ENCODE results near the gene KDM6B. TPM values are rescaled to one million over a fixed set of nuclear protein-coding genes. Genes with fewer than 3 reads are reported as not detected.

Gene KDM6B
- total and polyA plus RNA-seq, 5 donors: 18.6 to 28.1 (median 27.0) TPM

DNA sequence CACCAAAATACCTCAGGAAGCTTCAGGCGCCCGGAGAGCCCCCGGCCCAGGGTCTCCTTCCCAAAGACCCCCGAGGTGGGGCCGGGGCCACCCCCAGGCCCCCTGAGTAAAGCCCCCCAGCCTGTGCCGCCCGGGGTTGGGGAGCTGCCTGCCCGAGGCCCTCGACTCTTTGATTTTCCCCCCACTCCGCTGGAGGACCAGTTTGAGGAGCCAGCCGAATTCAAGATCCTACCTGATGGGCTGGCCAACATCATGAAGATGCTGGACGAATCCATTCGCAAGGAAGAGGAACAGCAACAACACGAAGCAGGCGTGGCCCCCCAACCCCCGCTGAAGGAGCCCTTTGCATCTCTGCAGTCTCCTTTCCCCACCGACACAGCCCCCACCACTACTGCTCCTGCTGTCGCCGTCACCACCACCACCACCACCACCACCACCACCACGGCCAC lies 14.1 kb downstream of the KDM6B start:
- Histone ChIP-seq H3K27ac (ENCODE audit: low read length) (no peak overlapping the region), H3K4me1 (ENCODE audit: control insufficient read depth, insufficient read depth, low read length) (no peaks in the 10 kb centered on the region), H3K9me3 (ENCODE audit: control insufficient read depth, low read length) (no peaks in the 10 kb centered on the region)

DNA sequence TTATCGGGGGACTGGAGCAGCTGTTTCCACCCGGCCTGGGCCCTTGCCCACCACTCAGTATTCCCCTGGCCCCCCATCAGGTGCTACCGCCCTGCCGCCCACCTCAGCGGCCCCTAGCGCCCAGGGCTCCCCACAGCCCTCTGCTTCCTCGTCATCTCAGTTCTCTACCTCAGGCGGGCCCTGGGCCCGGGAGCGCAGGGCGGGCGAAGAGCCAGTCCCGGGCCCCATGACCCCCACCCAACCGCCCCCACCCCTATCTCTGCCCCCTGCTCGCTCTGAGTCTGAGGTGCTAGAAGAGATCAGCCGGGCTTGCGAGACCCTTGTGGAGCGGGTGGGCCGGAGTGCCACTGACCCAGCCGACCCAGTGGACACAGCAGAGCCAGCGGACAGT lies 14.7 kb downstream of the KDM6B start:
- H3K9me3 ChIP-seq (ENCODE audit: control insufficient read depth, low read length): no peaks in the 10 kb centered on the region
- no peaks in the 10 kb centered on the region for H3K4me1 ChIP-seq (ENCODE audit: control insufficient read depth, insufficient read depth, low read length)
- DNase-seq (peak in 2 of 3 donors; percentile 37 to 52), ATAC-seq (no peak)
- 88% methylated on average over 21 of the region's 21 CpGs for WGBS
- no peaks in the 10 kb centered on the region for H3K27me3 ChIP-seq (ENCODE audit: control insufficient read depth, insufficient read depth)
- intact Hi-C loops (cut with DNase I): loop anchor here in 1 of 4 donors (10.0 kb wide), 1 partner anchor 296 kb away; no protein-coding TSS in a partner anchor
- no peak overlapping the region for H3K4me3 ChIP-seq (ENCODE audit: low read length)
- H3K27ac ChIP-seq (ENCODE audit: low read length): no peak overlapping the region

More for the DNA sequence above, 14.1 kb downstream of the KDM6B start:
- no peak overlapping the region for H3K4me3 ChIP-seq (ENCODE audit: low read length)
- intact Hi-C loops (cut with DNase I): loop anchor here in 1 of 4 donors (10.0 kb wide), 1 partner anchor 297 kb away; no protein-coding TSS in a partner anchor
- 83% methylated on average over 20 of the region's 20 CpGs for WGBS
- no peaks in the 10 kb centered on the region for H3K27me3 ChIP-seq (ENCODE audit: control insufficient read depth, insufficient read depth)
- DNase-seq (peak in 2 of 3 donors; percentile 27 to 58), ATAC-seq (no peak)

GRCh38 chr17:7849130-7849750 lies 15.2 kb downstream of the KDM6B start:
- H3K27ac ChIP-seq (ENCODE audit: low read length): no peak overlapping the region
- no peak overlapping the region for H3K4me3 ChIP-seq (ENCODE audit: low read length)
- WGBS: 85% methylated on average over 35 of the region's 35 CpGs
- no peaks in the 10 kb centered on the region for H3K4me1 ChIP-seq (ENCODE audit: control insufficient read depth, insufficient read depth, low read length)
- no peak for ATAC-seq
- intact Hi-C loops (cut with DNase I): loop anchor here in 1 of 4 donors (10.0 kb wide), 1 partner anchor 296 kb away; no protein-coding TSS in a partner anchor
- peak in 2 of 3 donors; percentile 57 to 58 for DNase-seq
- H3K27me3 ChIP-seq (ENCODE audit: control insufficient read depth, insufficient read depth): no peaks in the 10 kb centered on the region
- H3K9me3 ChIP-seq (ENCODE audit: control insufficient read depth, low read length): no peaks in the 10 kb centered on the region

DNA sequence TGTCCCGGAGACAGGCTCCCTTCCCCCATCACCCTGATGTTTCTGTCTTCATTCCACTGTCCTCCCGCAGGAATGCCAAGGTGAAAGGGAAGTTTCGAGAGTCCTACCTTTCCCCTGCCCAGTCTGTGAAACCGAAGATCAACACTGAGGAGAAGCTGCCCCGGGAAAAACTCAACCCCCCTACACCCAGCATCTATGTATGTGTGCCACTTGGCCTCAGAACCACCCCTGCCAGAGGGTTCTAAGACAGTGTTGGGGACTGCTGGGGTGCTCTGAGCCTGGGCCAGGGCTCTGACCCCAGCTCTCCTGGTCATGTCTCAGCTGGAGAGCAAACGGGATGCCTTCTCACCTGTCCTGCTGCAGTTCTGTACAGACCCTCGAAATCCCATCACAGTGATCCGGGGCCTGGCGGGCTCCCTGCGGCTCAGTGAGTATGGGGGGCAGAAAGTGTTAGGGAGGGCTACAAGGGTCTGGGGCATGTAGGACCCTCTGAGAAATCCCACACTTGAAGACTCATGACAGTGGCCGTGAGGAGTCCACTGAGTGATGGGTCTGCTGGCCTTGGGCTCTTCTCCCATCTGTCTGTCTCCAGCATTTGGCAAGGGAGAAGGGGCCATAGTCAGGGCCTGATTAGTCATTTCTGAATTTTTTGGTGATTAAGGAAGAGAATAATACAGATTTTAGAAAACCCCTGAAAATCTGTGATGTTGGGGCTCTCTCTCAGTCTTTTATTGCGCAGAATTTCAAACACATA lies 15.9 kb downstream of the KDM6B start:
- no peak overlapping the region for H3K27ac ChIP-seq (ENCODE audit: low read length)
- no peaks in the 10 kb centered on the region for H3K4me1 ChIP-seq (ENCODE audit: control insufficient read depth, insufficient read depth, low read length)
- ATAC-seq (no peak), DNase-seq (peak in 1 of 3 donors; percentile 58)
- no peak overlapping the region for H3K4me3 ChIP-seq (ENCODE audit: low read length)
- intact Hi-C loops (cut with DNase I): loop anchor here in 1 of 4 donors (10.0 kb wide), 2 partner anchors 105 to 295 kb away; no protein-coding TSS in a partner anchor
- H3K9me3 ChIP-seq (ENCODE audit: control insufficient read depth, low read length): no peaks in the 10 kb centered on the region
- H3K27me3 ChIP-seq (ENCODE audit: control insufficient read depth, insufficient read depth): no peaks in the 10 kb centered on the region
- 87% methylated on average over 12 of the region's 12 CpGs for WGBS

- Histone ChIP-seq H3K27me3 (ENCODE audit: control insufficient read depth, insufficient read depth) (no peaks in the 10 kb centered on the region), H3K4me3 (ENCODE audit: low read length) (no peak overlapping the region), H3K4me1 (ENCODE audit: control insufficient read depth, insufficient read depth, low read length) (no peaks in the 10 kb centered on the region), H3K27ac (ENCODE audit: low read length) (no peak overlapping the region), H3K9me3 (ENCODE audit: control insufficient read depth, low read length) (no peaks in the 10 kb centered on the region)
- DNase-seq: peak; percentile 23 to 51 (median 50)
- WGBS: 90% methylated on average over 17 of the region's 17 CpGs
- intact Hi-C loops (cut with DNase I): loop anchor here in 1 of 4 donors (10.0 kb wide), 1 partner anchor 106 kb away; no protein-coding TSS in a partner anchor
- ATAC-seq: no peak
These were observed 16.9 kb downstream of the KDM6B start for GRCh38 chr17:7850701-7851437.

DNA sequence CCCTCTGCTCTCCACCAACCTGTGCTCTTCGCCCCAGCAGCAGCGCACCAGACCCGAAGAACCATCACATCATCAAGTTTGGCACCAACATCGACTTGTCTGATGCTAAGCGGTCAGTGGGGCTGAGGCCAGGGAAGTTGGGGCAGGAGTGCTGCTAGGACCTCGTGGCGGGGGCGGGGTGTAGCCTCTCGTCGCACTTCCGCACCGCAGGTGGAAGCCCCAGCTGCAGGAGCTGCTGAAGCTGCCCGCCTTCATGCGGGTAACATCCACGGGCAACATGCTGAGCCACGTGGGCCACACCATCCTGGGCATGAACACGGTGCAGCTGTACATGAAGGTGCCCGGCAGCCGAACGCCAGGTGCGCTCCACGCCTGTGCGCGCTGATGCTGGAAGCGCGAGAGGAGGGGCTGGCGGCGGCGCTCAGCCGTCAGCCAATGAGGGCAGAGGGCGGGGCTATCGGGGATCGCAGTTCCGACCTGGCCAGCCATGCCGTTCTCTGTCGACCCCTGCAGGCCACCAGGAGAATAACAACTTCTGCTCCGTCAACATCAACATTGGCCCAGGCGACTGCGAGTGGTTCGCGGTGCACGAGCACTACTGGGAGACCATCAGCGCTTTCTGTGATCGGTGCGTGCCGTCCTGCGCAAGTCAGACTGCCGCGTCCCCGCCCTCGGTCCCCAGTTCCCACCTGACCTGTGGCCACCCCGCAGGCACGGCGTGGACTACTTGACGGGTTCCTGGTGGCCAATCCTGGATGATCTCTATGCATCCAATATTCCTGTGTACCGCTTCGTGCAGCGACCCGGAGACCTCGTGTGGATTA lies 17.6 kb downstream of the KDM6B start:
- Histone ChIP-seq H3K9me3 (ENCODE audit: control insufficient read depth, low read length) (no peaks in the 10 kb centered on the region), H3K27me3 (ENCODE audit: control insufficient read depth, insufficient read depth) (no peaks in the 10 kb centered on the region), H3K4me3 (ENCODE audit: low read length) (no peak overlapping the region), H3K27ac (ENCODE audit: low read length) (no peak overlapping the region), H3K4me1 (ENCODE audit: control insufficient read depth, insufficient read depth, low read length) (peaks cover 6% of the 10 kb centered on the region)
- ATAC-seq (peak; percentile 65 to 67), DNase-seq (peak; percentile 92 to 96 (median 95))
- WGBS: 20% methylated on average over 60 of the region's 60 CpGs
- intact Hi-C loops (cut with DNase I): loop anchor here in 2 of 4 donors (2.0 to 10.0 kb wide), 2 partner anchors 29 to 107 kb away; no protein-coding TSS in a partner anchor

GRCh38 chr17:7852262-7852670 lies 18.2 kb downstream of the KDM6B start:
- Histone ChIP-seq H3K4me1 (ENCODE audit: control insufficient read depth, insufficient read depth, low read length) (peaks cover 6% of the 10 kb centered on the region), H3K4me3 (ENCODE audit: low read length) (no peak overlapping the region), H3K27me3 (ENCODE audit: control insufficient read depth, insufficient read depth) (no peaks in the 10 kb centered on the region), H3K27ac (ENCODE audit: low read length) (no peak overlapping the region), H3K9me3 (ENCODE audit: control insufficient read depth, low read length) (no peaks in the 10 kb centered on the region)
- DNase-seq (peak in 2 of 3 donors; percentile 68 to 82), ATAC-seq (no peak)
- WGBS: 59% methylated on average over 20 of the region's 20 CpGs
- intact Hi-C loops (cut with DNase I): loop anchor here in 2 of 4 donors (2.0 to 10.0 kb wide), 2 partner anchors 29 to 107 kb away; no protein-coding TSS in a partner anchor

DNA sequence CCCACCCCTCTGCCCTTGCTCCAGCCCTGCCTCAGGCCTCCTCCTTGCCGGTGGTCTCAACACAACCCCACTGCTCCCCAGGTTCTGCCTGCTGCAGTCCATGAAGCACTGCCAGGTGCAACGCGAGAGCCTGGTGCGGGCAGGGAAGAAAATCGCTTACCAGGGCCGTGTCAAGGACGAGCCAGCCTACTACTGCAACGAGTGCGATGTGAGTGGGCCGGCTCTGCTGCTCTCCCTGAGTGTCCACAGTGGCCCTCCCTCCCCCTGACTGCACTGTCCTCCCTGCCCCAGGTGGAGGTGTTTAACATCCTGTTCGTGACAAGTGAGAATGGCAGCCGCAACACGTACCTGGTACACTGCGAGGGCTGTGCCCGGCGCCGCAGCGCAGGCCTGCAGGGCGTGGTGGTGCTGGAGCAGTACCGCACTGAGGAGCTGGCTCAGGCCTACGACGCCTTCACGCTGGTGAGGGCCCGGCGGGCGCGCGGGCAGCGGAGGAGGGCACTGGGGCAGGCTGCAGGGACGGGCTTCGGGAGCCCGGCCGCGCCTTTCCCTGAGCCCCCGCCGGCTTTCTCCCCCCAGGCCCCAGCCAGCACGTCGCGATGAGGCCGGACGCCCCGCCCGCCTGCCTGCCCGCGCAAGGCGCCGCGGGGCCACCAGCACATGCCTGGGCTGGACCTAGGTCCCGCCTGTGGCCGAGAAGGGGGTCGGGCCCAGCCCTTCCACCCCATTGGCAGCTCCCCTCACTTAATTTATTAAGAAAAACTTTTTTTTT lies 19.1 kb downstream of the KDM6B start:
- DNase-seq (peak; percentile 28 to 67 (median 62)), ATAC-seq (no peak)
- no peaks in the 10 kb centered on the region for H3K27me3 ChIP-seq (ENCODE audit: control insufficient read depth, insufficient read depth)
- peaks cover 6% of the 10 kb centered on the region for H3K4me1 ChIP-seq (ENCODE audit: control insufficient read depth, insufficient read depth, low read length)
- intact Hi-C loops (cut with DNase I): loop anchor here in 2 of 4 donors (2.0 to 10.0 kb wide), 2 partner anchors 30 to 108 kb away; no protein-coding TSS in a partner anchor
- no peak overlapping the region for H3K4me3 ChIP-seq (ENCODE audit: low read length)
- no peak overlapping the region for H3K27ac ChIP-seq (ENCODE audit: low read length)
- 80% methylated on average over 51 of the region's 51 CpGs for WGBS
- no peaks in the 10 kb centered on the region for H3K9me3 ChIP-seq (ENCODE audit: control insufficient read depth, low read length)

DNA sequence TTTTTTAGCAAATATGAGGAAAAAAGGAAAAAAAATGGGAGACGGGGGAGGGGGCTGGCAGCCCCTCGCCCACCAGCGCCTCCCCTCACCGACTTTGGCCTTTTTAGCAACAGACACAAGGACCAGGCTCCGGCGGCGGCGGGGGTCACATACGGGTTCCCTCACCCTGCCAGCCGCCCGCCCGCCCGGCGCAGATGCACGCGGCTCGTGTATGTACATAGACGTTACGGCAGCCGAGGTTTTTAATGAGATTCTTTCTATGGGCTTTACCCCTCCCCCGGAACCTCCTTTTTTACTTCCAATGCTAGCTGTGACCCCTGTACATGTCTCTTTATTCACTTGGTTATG lies 19.6 kb downstream of the KDM6B start:
- peak in 2 of 3 donors; percentile 64 to 73 for DNase-seq
- peaks cover 6% of the 10 kb centered on the region for H3K4me1 ChIP-seq (ENCODE audit: control insufficient read depth, insufficient read depth, low read length)
- no peaks in the 10 kb centered on the region for H3K27me3 ChIP-seq (ENCODE audit: control insufficient read depth, insufficient read depth)
- H3K4me3 ChIP-seq (ENCODE audit: low read length): no peak overlapping the region
- WGBS: 80% methylated on average over 21 of the region's 21 CpGs
- H3K9me3 ChIP-seq (ENCODE audit: control insufficient read depth, low read length): no peaks in the 10 kb centered on the region
- intact Hi-C loops (cut with DNase I): loop anchor here in 2 of 4 donors (2.0 to 10.0 kb wide), 2 partner anchors 31 to 109 kb away; no protein-coding TSS in a partner anchor
- no peak for ATAC-seq
- H3K27ac ChIP-seq (ENCODE audit: low read length): no peak overlapping the region
